CD4-positive, CD25-positive, alpha-beta regulatory T cell (primary cell): ENCODE results near the gene BEST3. TPM values are rescaled to one million over a fixed set of nuclear protein-coding genes. Genes with fewer than 3 reads are reported as not detected.

Experiments
- ATAC-seq, 2 donors: fragments of 150-1000 bp; cut with Tn5 transposase; one replicate each; pipeline ENCODE4 v1.10.0; 2021; ENCODE audit warnings: low read depth in 2 of 2, moderate number of reproducible peaks in 2 of 2, moderate library complexity in 1 of 2
- DNase-seq, 3 donors: peaks; one replicate each; pipeline versions ENCODE4 v3.0.0 to v3.0.0-alpha.2; 2012 to 2022; ENCODE audit warnings: mixed read lengths in 1 of 3
- H3K27ac ChIP-seq: one replicate; pipeline ENCODE4 v1.7.0; 2013; ENCODE audit warnings: mild to moderate bottlenecking, low read length; ENCODE audit not compliant: insufficient read depth, poor library complexity, severe bottlenecking
- H3K27me3 ChIP-seq: one replicate; pipeline ENCODE4 v1.7.0; 2013; ENCODE audit warnings: low read length; ENCODE audit not compliant: control insufficient read depth, insufficient read depth
- H3K36me3 ChIP-seq: one replicate; pipeline ENCODE4 v1.7.0; 2013; ENCODE audit warnings: mild to moderate bottlenecking, low read length, moderate library complexity; ENCODE audit not compliant: control insufficient read depth, insufficient read depth
- H3K4me1 ChIP-seq: 2 replicates; pipeline ENCODE4 v1.7.0; 2013; ENCODE audit warnings: mild to moderate bottlenecking, low read length; ENCODE audit not compliant: insufficient read depth, control insufficient read depth, poor library complexity, severe bottlenecking
- H3K4me3 ChIP-seq: one replicate; pipeline ENCODE4 v1.7.0; 2013; ENCODE audit warnings: low read depth, mild to moderate bottlenecking, low read length, moderate library complexity
- H3K9me3 ChIP-seq, 2 experiments: 1 replicate in 1 of 2; 2 replicates in 1 of 2; pipeline ENCODE4 v1.7.0; 2013; ENCODE audit warnings: low read length in 2 of 2, mild to moderate bottlenecking in 1 of 2, moderate library complexity in 1 of 2; ENCODE audit not compliant: control insufficient read depth in 2 of 2
- H3K27ac Mint-ChIP-seq, 3 donors: one replicate each; pipeline ENCODE4 v1.8.0; 2020 to 2022; ENCODE audit warnings: mild to moderate bottlenecking in 3 of 3, mixed read lengths in 3 of 3, moderate library complexity in 2 of 3
- H3K27me3 Mint-ChIP-seq: one replicate; pipeline ENCODE4 v1.8.0; 2022; ENCODE audit warnings: mild to moderate bottlenecking, mixed read lengths
- H3K36me3 Mint-ChIP-seq: one replicate; pipeline ENCODE4 v1.8.0; 2020; ENCODE audit warnings: mixed read lengths
- H3K4me1 Mint-ChIP-seq, 4 donors: one replicate each; pipeline ENCODE4 v1.8.0; 2020 to 2022; ENCODE audit warnings: mixed read lengths in 4 of 4, mild to moderate bottlenecking in 1 of 4
- H3K4me3 Mint-ChIP-seq, 4 donors: one replicate each; pipeline ENCODE4 v1.8.0; 2020 to 2022; ENCODE audit warnings: mild to moderate bottlenecking in 4 of 4, mixed read lengths in 4 of 4, moderate library complexity in 3 of 4
- H3K9me3 Mint-ChIP-seq, 7 donors: one replicate each; pipeline ENCODE4 v1.8.0; 2020 to 2022; ENCODE audit warnings: mixed read lengths in 7 of 7, mild to moderate bottlenecking in 3 of 7, moderate library complexity in 2 of 7
- polyA plus RNA-seq, 4 donors: library from polyadenylated mRNA; unstranded; fragments of 300-500 nt; fragmentation: Illumina TruSeq; gene quantifications; one replicate each; pipeline ENCODE4 v1.2.3, GENCODE V29; 2021
- total RNA-seq: library from RNA; stranded (reverse); gene quantifications from one replicate; pipeline ENCODE4 v1.2.3, GENCODE V29; 2022

The BEST3 gene
- total RNA-seq (not detected), polyA plus RNA-seq (not detected)

GRCh38 chr12:69698769-69699540 lies at the start of gene BEST3:
Gene BEST3, minus strand, starts transcription at chr12:69699303. Its CDS starts 1,505 bp downstream, at chr12:69697798.
- no peak for DNase-seq
- no peaks in the 10 kb centered on the region for H3K36me3 Mint-ChIP-seq
- Histone ChIP-seq H3K27ac (no peak within 1 kb of the TSS), H3K27me3 (peaks cover 8% of the 10 kb centered on the region), H3K9me3 (no peaks in the 10 kb centered on the region), H3K4me3 (no peak within 1 kb of the TSS), H3K4me1 (no peaks in the 10 kb centered on the region), H3K36me3 (no peaks in the 10 kb centered on the region)
- H3K27me3 Mint-ChIP-seq: peaks cover 9% of the 10 kb centered on the region
- H3K4me3 Mint-ChIP-seq: no peak within 1 kb of the TSS
- ATAC-seq: no peak
- H3K9me3 Mint-ChIP-seq: no peaks in the 10 kb centered on the region
- no peak within 1 kb of the TSS for H3K27ac Mint-ChIP-seq
- no peaks in the 10 kb centered on the region for H3K4me1 Mint-ChIP-seq

- H3K27ac Mint-ChIP-seq: no peak overlapping the region
- H3K36me3 ChIP-seq: no peaks in the 10 kb centered on the region
- H3K4me3 Mint-ChIP-seq: no peak overlapping the region
- DNase-seq: no peak
- no peak overlapping the region for H3K27ac ChIP-seq
- H3K4me3 ChIP-seq: no peak overlapping the region
- H3K4me1 ChIP-seq: peaks cover 10% of the 10 kb centered on the region
- no peaks in the 10 kb centered on the region for H3K9me3 ChIP-seq
- H3K27me3 Mint-ChIP-seq: peaks cover 4% of the 10 kb centered on the region
- peaks cover 5 to 28% (median 23%) of the 10 kb centered on the region in 4 donors for H3K4me1 Mint-ChIP-seq
- H3K9me3 Mint-ChIP-seq: no peaks in the 10 kb centered on the region
- H3K27me3 ChIP-seq: no peaks in the 10 kb centered on the region
- no peak for ATAC-seq
- no peaks in the 10 kb centered on the region for H3K36me3 Mint-ChIP-seq
Observed at GRCh38 chr12:69744109-69744508, 45.0 kb upstream of the BEST3 start.

GRCh38 chr12:69739287-69740191 lies 40.4 kb upstream of the BEST3 start:
- Mint-ChIP-seq H3K36me3 (no peaks in the 10 kb centered on the region), H3K27me3 (peaks cover 20% of the 10 kb centered on the region)
- peak overlapping the region; percentile 67 for H3K27ac ChIP-seq

GRCh38 chr12:69738351-69739286 lies 39.5 kb upstream of the BEST3 start, which contains the start of gene RAB3IP:
Gene RAB3IP, plus strand, starts transcription at chr12:69738860. Its CDS starts 16,549 bp downstream, at chr12:69755409.
- Mint-ChIP-seq H3K9me3 (no peaks in the 10 kb centered on the region), H3K27me3 (peaks cover 29% of the 10 kb centered on the region), H3K27ac (peak within 1 kb of the TSS in 2 of 3 donors; percentile 69 to 84), H3K4me1 (peaks cover 5 to 29% (median 21%) of the 10 kb centered on the region in 4 donors), H3K36me3 (no peaks in the 10 kb centered on the region), H3K4me3 (peak within 1 kb of the TSS; percentile 88 to 95 (median 90))
- Histone ChIP-seq H3K36me3 (no peaks in the 10 kb centered on the region), H3K4me1 (peaks cover 16% of the 10 kb centered on the region), H3K9me3 (no peaks in the 10 kb centered on the region), H3K4me3 (peak within 1 kb of the TSS; percentile 66), H3K27me3 (peaks cover 5% of the 10 kb centered on the region), H3K27ac (peak within 1 kb of the TSS; percentile 67)
- DNase-seq (peak; percentile 88 to 89 (median 88)), ATAC-seq (peak; percentile 92 to 94)

More at GRCh38 chr12:69739287-69740191, 40.4 kb upstream of the BEST3 start:
- Mint-ChIP-seq H3K4me1 (peaks cover 5 to 29% (median 21%) of the 10 kb centered on the region in 4 donors), H3K9me3 (no peaks in the 10 kb centered on the region), H3K4me3 (peak overlapping the region; percentile 88 to 95 (median 90)), H3K27ac (peak overlapping the region in 2 of 3 donors; percentile 69 to 84)
- no peaks in the 10 kb centered on the region for H3K27me3 ChIP-seq
- ATAC-seq (peak; percentile 6 to 8), DNase-seq (peak; percentile 60 to 70 (median 65))
- peaks cover 16% of the 10 kb centered on the region for H3K4me1 ChIP-seq
- no peaks in the 10 kb centered on the region for H3K36me3 ChIP-seq
- H3K4me3 ChIP-seq: peak overlapping the region; percentile 66
- H3K9me3 ChIP-seq: no peaks in the 10 kb centered on the region

- no peak for ATAC-seq
- no peak overlapping the region for H3K4me3 Mint-ChIP-seq
- Histone ChIP-seq H3K36me3 (no peaks in the 10 kb centered on the region), H3K4me3 (no peak overlapping the region), H3K4me1 (peaks cover 6% of the 10 kb centered on the region), H3K9me3 (no peaks in the 10 kb centered on the region), H3K27me3 (peaks cover 17% of the 10 kb centered on the region), H3K27ac (no peak overlapping the region)
- H3K27me3 Mint-ChIP-seq: peaks cover 50% of the 10 kb centered on the region
- no peaks in the 10 kb centered on the region for H3K9me3 Mint-ChIP-seq
- H3K4me1 Mint-ChIP-seq: peaks cover 0 to 4% (median 0%) of the 10 kb centered on the region in 4 donors
- H3K36me3 Mint-ChIP-seq: no peaks in the 10 kb centered on the region
- H3K27ac Mint-ChIP-seq: no peak overlapping the region
- DNase-seq: no peak
Observed at GRCh38 chr12:69733638-69734037, 34.5 kb upstream of the BEST3 start.

- Histone ChIP-seq H3K4me1 (no peaks in the 10 kb centered on the region), H3K4me3 (no peak overlapping the region), H3K27ac (no peak overlapping the region), H3K9me3 (no peaks in the 10 kb centered on the region), H3K27me3 (peaks cover 17% of the 10 kb centered on the region), H3K36me3 (no peaks in the 10 kb centered on the region)
- Mint-ChIP-seq H3K36me3 (no peaks in the 10 kb centered on the region), H3K4me3 (no peak overlapping the region), H3K9me3 (no peaks in the 10 kb centered on the region), H3K27me3 (peaks cover 46% of the 10 kb centered on the region), H3K4me1 (no peaks in the 10 kb centered on the region), H3K27ac (no peak overlapping the region)
- no peak for ATAC-seq
- no peak for DNase-seq
Observed at GRCh38 chr12:69732088-69732487, 33.0 kb upstream of the BEST3 start.

GRCh38 chr12:69726922-69727321 lies 27.8 kb upstream of the BEST3 start:
- H3K36me3 ChIP-seq: no peaks in the 10 kb centered on the region
- Mint-ChIP-seq H3K27me3 (peaks cover 62% of the 10 kb centered on the region), H3K4me3 (no peak overlapping the region), H3K9me3 (peaks cover 0 to 3% (median 0%) of the 10 kb centered on the region in 7 donors), H3K4me1 (no peaks in the 10 kb centered on the region), H3K36me3 (no peaks in the 10 kb centered on the region), H3K27ac (no peak overlapping the region)
- no peaks in the 10 kb centered on the region for H3K9me3 ChIP-seq
- H3K4me3 ChIP-seq: no peak overlapping the region
- no peak overlapping the region for H3K27ac ChIP-seq
- DNase-seq (no peak), ATAC-seq (no peak)
- H3K27me3 ChIP-seq: peaks cover 10% of the 10 kb centered on the region
- H3K4me1 ChIP-seq: no peaks in the 10 kb centered on the region
